ENCODE measurements around the gene FTO.
A peak's percentile ranks its signal among the peaks of the same experiment; 100 is the strongest.

FTO gene

GRCh38 chr16:54059319-54059718, 355.4 kb downstream of the FTO start:
- no peak for DNase-seq (ENCODE audit: low spot score)

GRCh38 chr16:54060599-54061421, 356.9 kb downstream of the FTO start:
- no peak for DNase-seq (ENCODE audit: low spot score)

DNA sequence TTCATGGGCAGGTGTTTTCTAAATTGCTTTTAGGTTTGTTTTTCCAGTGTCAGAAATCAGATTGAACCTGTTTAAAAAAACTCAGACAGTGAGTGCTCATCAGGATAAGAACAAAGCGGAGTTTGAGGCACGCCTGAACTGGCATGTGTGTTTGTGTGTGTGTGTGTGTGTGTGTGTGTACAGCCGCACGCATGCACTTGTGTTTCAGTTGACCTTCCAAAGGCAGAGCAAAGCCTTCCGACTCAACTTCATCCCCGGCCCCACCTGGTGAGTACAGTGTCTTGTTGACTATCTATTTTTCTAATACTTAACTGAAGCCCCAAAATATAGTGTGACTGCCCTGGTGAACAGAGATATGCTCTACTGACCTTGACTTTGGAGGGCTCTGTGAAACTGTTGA, 357.5 kb downstream of the FTO start:
- no peak for DNase-seq (ENCODE audit: low spot score)

DNA sequence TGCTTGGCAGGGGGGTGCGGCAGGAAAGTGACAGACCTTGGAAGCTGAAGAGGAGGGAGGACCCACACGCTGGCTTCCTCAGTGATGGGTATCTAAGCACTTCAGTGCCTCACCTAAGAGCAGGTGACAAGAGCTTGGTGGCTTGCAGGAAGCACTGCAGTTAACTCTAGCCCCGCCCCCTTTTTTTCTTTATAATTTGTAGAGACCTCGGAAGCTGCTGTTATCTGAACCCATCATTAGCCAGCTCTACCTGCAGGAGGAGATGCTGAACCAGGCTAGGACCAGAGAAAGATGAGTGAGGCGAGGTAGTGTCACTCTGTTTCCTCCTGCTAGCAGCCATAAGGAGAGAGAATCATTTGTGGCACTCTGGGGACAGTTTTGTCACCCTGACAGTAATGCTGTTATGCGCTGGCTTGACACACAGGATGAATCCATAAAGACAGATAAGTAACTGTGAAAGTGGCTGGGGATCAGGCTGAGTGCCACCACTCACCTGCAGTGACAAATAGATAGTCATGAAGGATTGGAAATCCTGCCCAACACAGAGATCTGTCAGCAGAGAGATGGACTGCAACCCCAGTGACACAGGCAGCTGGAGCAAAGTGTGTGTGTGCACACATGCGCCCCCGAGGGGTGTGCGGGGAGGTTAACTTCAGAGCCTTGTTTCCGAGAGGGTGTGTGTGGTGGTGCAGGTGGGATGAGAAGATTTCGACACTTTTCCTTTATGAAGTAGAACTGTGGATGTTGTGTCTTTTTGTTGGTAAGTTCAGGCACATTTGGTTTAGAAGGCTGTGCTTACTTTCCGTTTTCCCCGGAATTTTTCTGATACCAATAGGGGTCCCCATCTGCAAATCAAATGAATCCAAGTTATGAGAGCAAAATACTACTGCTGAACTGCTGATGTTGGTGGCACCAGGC, 358.7 kb downstream of the FTO start:
- peak; percentile 39 for DNase-seq (ENCODE audit: low spot score)

DNA sequence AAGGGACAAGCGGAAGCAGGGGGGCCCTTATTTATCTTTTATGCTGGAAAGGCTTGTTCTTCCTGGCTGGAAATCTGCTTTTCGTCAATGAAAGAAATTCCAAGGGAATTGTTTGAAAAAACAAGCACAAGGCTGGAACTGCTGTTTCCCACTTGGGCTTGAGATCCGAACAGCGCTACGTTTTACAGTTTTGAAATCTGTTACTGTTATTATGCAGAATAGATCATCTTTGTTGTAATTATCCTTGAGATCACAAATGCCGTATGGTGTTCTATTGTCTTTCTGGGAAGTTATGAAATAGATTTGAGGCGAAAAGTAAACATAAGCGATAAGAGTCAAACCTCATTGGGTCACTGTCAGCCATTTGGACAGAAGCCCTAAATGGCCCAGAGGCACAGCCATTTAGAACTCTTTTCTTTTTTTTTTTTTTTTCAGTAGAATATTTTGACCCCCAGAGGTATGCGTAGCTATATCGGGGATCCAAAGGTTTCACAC, 359.4 kb downstream of the FTO start:
- DNase-seq (ENCODE audit: low spot score) = no peak

GRCh38 chr16:54066451-54067105, 362.6 kb downstream of the FTO start:
- no peak for DNase-seq (ENCODE audit: low spot score)

DNA sequence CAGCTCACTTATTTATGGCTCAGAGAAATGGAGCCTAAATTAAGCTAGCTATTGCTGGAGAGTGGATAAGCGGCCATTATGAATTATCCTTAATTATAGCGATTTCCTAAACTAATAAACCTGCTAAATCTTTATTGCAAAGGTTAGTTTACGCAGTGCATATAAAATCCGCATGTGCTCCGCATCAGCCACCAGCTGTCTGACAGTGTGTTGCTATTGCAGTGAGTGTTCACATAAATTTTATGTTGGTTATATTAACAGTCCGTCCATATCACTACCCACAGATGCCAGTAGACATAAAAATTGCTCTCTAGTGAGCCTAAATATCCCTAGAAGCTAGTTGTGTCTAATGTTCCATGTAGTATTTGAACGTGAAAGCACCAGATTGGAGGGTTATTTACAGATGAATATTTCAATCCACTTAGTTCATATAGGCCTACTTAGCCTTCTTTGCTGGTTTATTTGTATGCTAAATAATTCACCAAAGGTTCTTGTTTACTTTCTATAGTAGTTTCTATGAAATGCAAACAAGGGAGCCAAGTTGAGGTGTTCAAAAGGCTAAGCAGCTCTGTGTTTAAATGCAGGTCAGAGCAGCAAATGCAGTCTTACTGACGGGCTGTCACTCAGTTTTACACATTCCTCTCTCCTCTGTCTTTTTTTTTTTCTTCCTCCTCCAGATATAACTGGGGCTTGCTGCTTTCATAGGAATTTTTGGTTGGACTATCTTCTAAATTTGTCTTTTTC, 363.5 kb downstream of the FTO start:
- no peak for DNase-seq (ENCODE audit: low spot score)

DNA sequence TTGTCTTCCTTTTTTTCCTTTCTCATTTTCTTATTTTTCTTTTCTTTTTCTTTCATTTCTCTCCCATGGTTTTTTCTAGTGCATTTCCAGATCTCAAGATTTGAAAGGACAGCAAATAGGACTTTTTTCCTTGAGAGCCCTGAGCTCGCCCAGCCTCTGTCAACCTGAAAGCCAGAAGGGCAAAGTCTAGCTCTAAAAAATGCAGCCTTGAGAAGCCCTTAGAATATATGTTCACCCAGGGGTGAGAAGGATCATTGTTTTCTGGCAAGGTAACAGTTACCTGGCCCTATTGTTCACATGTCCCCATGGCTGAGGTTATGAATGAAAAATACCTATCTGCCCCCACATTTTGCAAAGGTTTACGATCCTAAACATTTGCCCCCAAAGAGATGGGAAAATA, 364.3 kb downstream of the FTO start:
- DNase-seq (ENCODE audit: low spot score) = no peak

- DNase-seq (ENCODE audit: low spot score) = no peak
Observed at GRCh38 chr16:54069601-54070239, 365.8 kb downstream of the FTO start.

DNA sequence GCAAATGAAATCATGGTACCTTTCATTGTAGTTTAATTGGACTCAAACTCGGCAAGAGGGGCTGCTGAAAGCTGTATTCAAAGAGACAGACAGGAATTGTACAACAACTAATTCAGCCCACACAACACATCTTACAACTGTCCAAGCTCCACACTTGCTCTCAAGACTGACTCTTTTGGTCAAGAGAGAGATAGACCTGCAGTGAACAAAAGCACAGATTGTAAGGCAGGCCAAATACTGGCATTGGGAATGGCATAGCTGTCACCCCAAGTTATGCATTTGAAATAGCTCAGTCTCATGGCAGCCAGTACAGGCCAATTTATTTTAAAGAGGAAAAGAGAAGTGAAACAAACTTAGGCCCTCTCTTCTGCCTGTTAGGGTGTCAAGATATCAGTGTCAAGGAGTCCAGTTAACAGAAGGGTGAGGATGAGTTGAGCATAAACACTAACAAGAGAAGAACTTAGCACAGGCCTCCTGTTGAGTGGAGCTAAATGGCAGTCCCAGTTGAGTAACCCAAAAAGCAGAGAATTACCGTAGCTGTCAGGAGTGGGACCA, 366.9 kb downstream of the FTO start:
- DNase-seq (ENCODE audit: low spot score) = no peak

- no peak for DNase-seq (ENCODE audit: low spot score)
Observed at GRCh38 chr16:54071514-54071913, 367.6 kb downstream of the FTO start.

- no peak for DNase-seq (ENCODE audit: low spot score)
Observed at GRCh38 chr16:54072237-54072636, 368.3 kb downstream of the FTO start.

- DNase-seq (ENCODE audit: low spot score) = no peak
Observed at GRCh38 chr16:54073356-54073755, 369.4 kb downstream of the FTO start.

- DNase-seq (ENCODE audit: low spot score) = no peak
Observed at GRCh38 chr16:54075446-54075845, 371.5 kb downstream of the FTO start.

DNA sequence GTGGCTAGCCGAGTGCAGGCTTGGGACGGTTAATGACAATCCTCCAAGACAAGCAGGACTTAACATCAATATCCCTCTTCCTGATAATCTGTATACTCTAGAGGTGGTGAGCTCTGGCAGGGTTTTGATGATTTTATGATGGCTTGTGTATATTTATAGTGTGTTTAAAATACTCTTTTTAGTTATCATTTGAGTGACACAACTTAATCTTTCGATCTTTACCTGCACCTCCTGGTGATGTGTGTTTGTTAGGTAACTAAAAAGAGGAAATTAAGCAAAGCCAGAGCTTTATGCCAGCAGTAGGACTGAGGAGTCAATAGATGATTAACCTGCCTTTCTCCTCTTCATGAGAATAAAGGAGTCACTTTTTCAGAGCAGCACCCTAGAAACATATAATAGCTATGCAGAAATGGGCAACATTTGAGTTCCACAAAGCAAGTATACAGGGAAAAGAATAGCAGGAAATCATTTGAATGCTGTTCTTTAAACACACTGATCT, 372.1 kb downstream of the FTO start:
- DNase-seq (ENCODE audit: low spot score) = no peak

GRCh38 chr16:54077050-54077821, 373.3 kb downstream of the FTO start:
- no peak for DNase-seq (ENCODE audit: low spot score)

- DNase-seq (ENCODE audit: low spot score) = no peak
Observed at GRCh38 chr16:54080524-54081008, 376.6 kb downstream of the FTO start.

DNA sequence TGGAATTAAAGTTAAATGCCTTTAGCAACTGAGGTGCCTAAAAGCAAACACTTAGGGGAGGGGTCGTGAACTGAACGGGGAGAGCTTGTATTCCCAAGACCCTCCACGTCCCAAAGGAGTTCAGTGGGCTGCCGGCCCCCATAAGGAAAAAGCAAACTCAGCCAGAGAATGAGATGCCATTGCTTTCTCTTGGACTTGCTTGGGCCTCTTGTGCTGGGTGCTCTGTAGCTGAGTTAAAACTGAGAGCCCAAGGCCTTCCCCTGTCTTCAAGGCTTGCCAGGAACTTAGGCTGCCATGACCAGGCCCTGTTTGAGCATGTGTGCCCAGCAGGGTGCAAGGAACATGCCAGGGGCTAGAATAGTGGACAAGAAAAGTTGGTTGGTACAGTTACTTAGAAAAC, 382.8 kb downstream of the FTO start:
- DNase-seq (ENCODE audit: low spot score) = no peak

GRCh38 chr16:54090602-54091001, 386.6 kb downstream of the FTO start:
- DNase-seq (ENCODE audit: low spot score) = no peak

GRCh38 chr16:54093281-54093680, 389.3 kb downstream of the FTO start:
- DNase-seq (ENCODE audit: low spot score) = no peak

Measured in pons (tissue), 1 donor.